Measurements from ENCODE around the gene DMD. TPM values are rescaled to one million over a fixed set of nuclear protein-coding genes. Genes with fewer than 3 reads are reported as not detected.

The DMD gene
- total and polyA plus RNA-seq, 2 of the 13 experiments (the other 11 are each of a cell fraction or from before 2014, with no cell fraction given): 17.6 to 25.9 TPM

DNA sequence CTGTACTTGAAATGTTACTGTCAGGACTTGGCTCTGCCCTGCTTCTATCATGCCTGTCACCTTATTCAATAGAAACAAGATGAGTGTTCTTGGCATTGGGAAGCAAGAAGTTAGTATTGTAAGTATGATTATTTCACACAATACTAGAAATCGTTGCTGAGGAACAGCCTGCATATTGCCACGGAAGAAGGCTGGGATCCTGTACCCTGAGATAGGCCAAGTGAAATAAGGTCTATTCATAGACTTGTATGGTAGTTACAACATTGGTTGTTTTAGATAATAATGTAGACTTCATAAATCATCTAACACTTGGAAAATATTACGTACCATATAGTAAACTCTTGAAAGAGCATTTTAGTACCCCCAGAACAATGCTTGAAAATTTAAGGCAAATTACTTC, 215.9 kb downstream of the DMD start (continued):
- no peak for TF ChIP-seq E2F1 (CRISPR knock-in tag; IDR thresholded peaks at IDR 0.05)
- TF ChIP-seq ZFP1 (CRISPR knock-in tag; IDR thresholded peaks at IDR 0.05): no peak
- no peak for TF ChIP-seq MTF1 (CRISPR knock-in tag; IDR thresholded peaks at IDR 0.05)
- TF ChIP-seq HDAC6 (IDR thresholded peaks at IDR 0.05; ENCODE audit: low read depth, low read length): no peak
- no peak for TF ChIP-seq ZNF652 (CRISPR knock-in tag; IDR thresholded peaks at IDR 0.05; ENCODE audit: borderline replicate concordance, low read depth)
- TF ChIP-seq ATM (IDR thresholded peaks at IDR 0.05; ENCODE audit: borderline replicate concordance): no peak
- TF ChIP-seq NAIF1 (CRISPR knock-in tag; IDR thresholded peaks at IDR 0.05; ENCODE audit: borderline replicate concordance): no peak
- TF ChIP-seq ZFP37 (CRISPR knock-in tag; IDR thresholded peaks at IDR 0.05; ENCODE audit: borderline replicate concordance): no peak

- intact Hi-C loops (cut with micrococcal nuclease; ENCODE audit: unreplicated experiment): no loop called here
- ChIA-PET POLR2A (no interaction called here), CTCF (ENCODE audit: low intra/inter-chr PET ratio, low total read pairs) (no interaction called here)
- TF ChIP-seq IRF2 (CRISPR knock-in tag; IDR thresholded peaks at IDR 0.05) (no peak), CBFB (CRISPR knock-in tag; IDR thresholded peaks at IDR 0.05) (no peak), ZMYM2 (CRISPR knock-in tag; IDR thresholded peaks at IDR 0.05) (no peak), POLR2A (IDR thresholded peaks at IDR 0.05; ENCODE audit: insufficient read depth in 1 of 2, low read depth in 2 of 2, low read length in 2 of 2) (no peak), ZBTB34 (CRISPR knock-in tag; IDR thresholded peaks at IDR 0.05) (no peak), ZNF766 (CRISPR knock-in tag; IDR thresholded peaks at IDR 0.05; ENCODE audit: borderline replicate concordance) (no peak), NCOA2 (CRISPR knock-in tag; IDR thresholded peaks at IDR 0.05) (no peak), ZNF816 (CRISPR knock-in tag; IDR thresholded peaks at IDR 0.05; ENCODE audit: borderline replicate concordance) (no peak), ATF7-NPFF (CRISPR knock-in tag; IDR thresholded peaks at IDR 0.05; ENCODE audit: low read depth) (no peak), ETV6 (CRISPR knock-in tag; conservative IDR thresholded peaks at IDR 0.05) (no peak), NAIF1 (CRISPR knock-in tag; IDR thresholded peaks at IDR 0.05; ENCODE audit: borderline replicate concordance) (no peak), NFE2 (CRISPR knock-in tag; IDR thresholded peaks at IDR 0.05) (no peak), ZNF441 (CRISPR knock-in tag; IDR thresholded peaks at IDR 0.05; ENCODE audit: borderline replicate concordance) (no peak), USF2 (IDR thresholded peaks at IDR 0.05; ENCODE audit: low read depth, low read length) (no peak), USF2 (CRISPR knock-in tag; IDR thresholded peaks at IDR 0.05; ENCODE audit: borderline replicate concordance) (no peak)
- Histone ChIP-seq H3K9me3 (ENCODE audit: low read length) (no peaks in the 10 kb centered on the region), H3K9ac (ENCODE audit: insufficient read depth, low read depth, low read length) (no peak overlapping the region), H3K79me2 (ENCODE audit: insufficient read depth, low read length) (no peaks in the 10 kb centered on the region), H3K27ac (ENCODE audit: extremely low read length, insufficient read depth, low read length) (no peak overlapping the region), H3K4me2 (ENCODE audit: low read depth, low read length) (no peak overlapping the region), H3K27me3 (ENCODE audit: control insufficient read depth in 1 of 2, insufficient read depth in 2 of 2, low read length in 2 of 2) (no peaks in the 10 kb centered on the region), H3K36me3 (replicated peaks in 1 of 2; ENCODE audit: control insufficient read depth in 1 of 2, insufficient read depth in 2 of 2, low read length in 2 of 2) (no peaks in the 10 kb centered on the region), H3K4me1 (ENCODE audit: insufficient read depth, low read length) (no peaks in the 10 kb centered on the region), H2AFZ (ENCODE audit: low read length) (no peak overlapping the region), H4K20me1 (ENCODE audit: insufficient read depth, low read length) (no peaks in the 10 kb centered on the region), H3K4me3 (replicated peaks in 1 of 3; ENCODE audit: insufficient read depth in 1 of 3, low read depth in 2 of 3, low read length in 3 of 3) (no peak overlapping the region)
- no TSS peak for BruUV-seq (replicated peaks)
- no peak for FAIRE-seq
- in situ Hi-C loops (cut with HindIII; ENCODE audit: extremely low pct_ligation_motif_present, low pct_unique_long_range_greater_than_20kb): no loop called here
- ATAC-seq: no peak
- no CpG with 5 or more reads among the region's 4 CpGs for WGBS (ENCODE audit: low lambda C conversion rate)
- DNase-seq (ENCODE audit: low spot score): no peak
Measured at GRCh38 chrX:32987142-32987541, 224.2 kb downstream of the DMD start.

All from HepG2 (cell line).